ENCODE measurements around the gene LRRC38. TPM values are rescaled to one million over a fixed set of nuclear protein-coding genes. Genes with fewer than 3 reads are reported as not detected.

LRRC38 gene
- total RNA-seq, 1 donor from 2014 or later = not detected

GRCh38 chr1:13510499-13510898 lies 3.3 kb downstream of the LRRC38 start:
- Histone ChIP-seq H3K4me1 (no peaks in the 10 kb centered on the region), H3K4me3 (no peak overlapping the region), H3K27ac (no peak overlapping the region), H3K36me3 (no peaks in the 10 kb centered on the region), H3K27me3 (ENCODE audit: low read depth) (peaks cover 46% of the 10 kb centered on the region), H3K9me3 (no peaks in the 10 kb centered on the region)
- ATAC-seq (no peak), DNase-seq (no peak)
- TF ChIP-seq CTCF (IDR thresholded peaks at IDR 0.05) = no peak
- intact Hi-C loops (cut with DNase I) = no loop called here

GRCh38 chr1:13507075-13507474 lies 6.7 kb downstream of the LRRC38 start:
- Histone ChIP-seq H3K27ac (no peak overlapping the region), H3K4me1 (no peaks in the 10 kb centered on the region), H3K27me3 (ENCODE audit: low read depth) (peaks cover 40% of the 10 kb centered on the region), H3K4me3 (no peak overlapping the region), H3K9me3 (no peaks in the 10 kb centered on the region), H3K36me3 (no peaks in the 10 kb centered on the region)
- TF ChIP-seq CTCF (IDR thresholded peaks at IDR 0.05) = no peak
- ATAC-seq = no peak
- intact Hi-C loops (cut with DNase I) = no loop called here
- no peak for DNase-seq

- DNase-seq = no peak
These were observed 8.8 kb downstream of the LRRC38 start for GRCh38 chr1:13505020-13505419.

GRCh38 chr1:13500806-13501205 lies 13.0 kb downstream of the LRRC38 start:
- no peak for TF ChIP-seq CTCF (IDR thresholded peaks at IDR 0.05)
- DNase-seq (no peak), ATAC-seq (no peak)
- no peaks in the 10 kb centered on the region for H3K4me1 ChIP-seq
- peaks cover 19% of the 10 kb centered on the region for H3K27me3 ChIP-seq (ENCODE audit: low read depth)
- no peak overlapping the region for H3K4me3 ChIP-seq
- intact Hi-C loops (cut with DNase I) = no loop called here
- no peaks in the 10 kb centered on the region for H3K9me3 ChIP-seq
- H3K36me3 ChIP-seq = no peaks in the 10 kb centered on the region
- no peak overlapping the region for H3K27ac ChIP-seq

More at GRCh38 chr1:13505020-13505419, 8.8 kb downstream of the LRRC38 start:
- H3K4me1 ChIP-seq = no peaks in the 10 kb centered on the region
- no peaks in the 10 kb centered on the region for H3K9me3 ChIP-seq
- no peak overlapping the region for H3K27ac ChIP-seq
- no peaks in the 10 kb centered on the region for H3K36me3 ChIP-seq
- intact Hi-C loops (cut with DNase I) = no loop called here
- no peak for TF ChIP-seq CTCF (IDR thresholded peaks at IDR 0.05)
- peaks cover 27% of the 10 kb centered on the region for H3K27me3 ChIP-seq (ENCODE audit: low read depth)
- H3K4me3 ChIP-seq = no peak overlapping the region
- no peak for ATAC-seq

- intact Hi-C loops (cut with DNase I) = no loop called here
- no peak for TF ChIP-seq CTCF (IDR thresholded peaks at IDR 0.05)
- ATAC-seq (no peak), DNase-seq (no peak)
- Histone ChIP-seq H3K27ac (no peak overlapping the region), H3K36me3 (no peaks in the 10 kb centered on the region), H3K4me1 (no peaks in the 10 kb centered on the region), H3K9me3 (no peaks in the 10 kb centered on the region), H3K27me3 (ENCODE audit: low read depth) (peaks cover 14% of the 10 kb centered on the region), H3K4me3 (no peak overlapping the region)
These were observed 14.4 kb downstream of the LRRC38 start for GRCh38 chr1:13499422-13499821.

GRCh38 chr1:13498553-13498952 lies 15.2 kb downstream of the LRRC38 start:
- Histone ChIP-seq H3K4me3 (no peak overlapping the region), H3K27me3 (ENCODE audit: low read depth) (peaks cover 5% of the 10 kb centered on the region), H3K9me3 (no peaks in the 10 kb centered on the region), H3K4me1 (no peaks in the 10 kb centered on the region), H3K27ac (no peak overlapping the region), H3K36me3 (no peaks in the 10 kb centered on the region)
- no peak for TF ChIP-seq CTCF (IDR thresholded peaks at IDR 0.05)
- DNase-seq = no peak
- intact Hi-C loops (cut with DNase I) = no loop called here
- ATAC-seq = no peak

Data from lower lobe of right lung (tissue), 2 donors.